Activated CD4-positive, alpha-beta T cell treated with anti-CD3 and anti-CD28 coated beads for 4 hours (primary cell): Measurements from ENCODE around the gene EFCAB8.
A peak's percentile ranks its signal among the peaks of the same experiment; 100 is the strongest.
"Not testable (repeated sequence)": the region's sequence is repeated elsewhere in the genome, so short reads cannot be mapped to it uniquely, and the experiment has no call there.

Experiments used
- DNase-seq, 2 donors: peaks; one replicate each; pipeline ENCODE4 v3.0.0-alpha.2; 2020

The EFCAB8 gene

DNA sequence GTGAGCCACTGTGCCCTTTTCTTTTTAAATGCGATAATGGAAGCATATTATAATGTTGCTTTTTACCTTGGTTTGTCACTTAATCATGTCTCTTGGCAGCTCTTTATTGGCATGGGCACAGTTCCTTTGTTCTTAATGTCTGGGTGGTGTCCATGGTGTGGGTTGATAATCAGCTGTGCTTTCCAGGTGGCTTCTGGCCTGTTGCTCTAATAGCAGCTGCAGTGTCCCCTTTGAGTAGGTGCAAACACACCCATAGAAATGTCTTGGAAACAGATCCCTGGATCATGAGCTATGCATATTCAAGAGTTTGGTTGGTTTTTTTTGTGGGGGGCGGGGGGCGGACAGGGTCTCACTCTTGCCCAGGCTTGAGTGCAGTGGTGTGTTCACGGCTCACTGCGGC, 29.9 kb downstream of the EFCAB8 start:
- DNase-seq, result no peak

DNA sequence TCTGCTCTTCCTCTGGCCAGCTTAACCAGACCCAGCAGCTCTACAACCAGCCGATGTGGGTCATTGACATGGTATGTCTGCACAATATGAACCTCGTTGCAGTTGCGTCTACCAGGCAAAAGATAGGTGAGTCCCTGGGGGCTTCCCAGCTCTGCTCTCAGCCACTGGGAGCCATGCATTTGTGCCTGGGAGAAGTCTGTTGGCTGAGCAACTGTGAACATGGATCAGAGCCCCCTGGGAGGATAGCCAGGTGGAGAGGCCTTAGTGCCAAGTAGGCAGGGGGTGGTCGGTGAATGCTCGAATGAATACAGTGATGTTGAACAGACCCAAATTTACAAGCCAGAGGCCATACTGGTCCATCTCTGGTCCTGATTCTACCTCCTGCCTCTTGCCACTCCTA, 30.6 kb downstream of the EFCAB8 start:
- no peak for DNase-seq

DNA sequence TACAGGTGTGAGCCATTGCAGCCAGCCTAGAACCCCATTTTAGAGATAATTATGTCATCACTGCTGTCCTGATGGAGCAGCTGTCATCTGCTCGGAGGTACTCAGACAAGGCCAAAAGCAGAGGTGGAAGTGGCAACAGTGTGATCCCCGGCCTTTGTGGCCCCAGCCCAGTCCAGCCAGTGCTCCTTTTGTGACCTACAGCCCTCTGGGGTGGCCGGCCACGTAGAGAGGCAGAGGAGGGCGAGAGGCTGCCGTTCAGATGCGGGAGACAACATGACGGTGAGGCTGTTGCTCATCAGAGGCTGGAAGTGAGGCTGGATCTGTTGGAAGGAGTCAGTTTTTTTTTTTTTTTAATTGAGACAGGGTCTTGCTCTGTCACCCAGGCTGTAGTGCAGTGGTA, 32.8 kb downstream of the EFCAB8 start:
- no peak for DNase-seq

DNA sequence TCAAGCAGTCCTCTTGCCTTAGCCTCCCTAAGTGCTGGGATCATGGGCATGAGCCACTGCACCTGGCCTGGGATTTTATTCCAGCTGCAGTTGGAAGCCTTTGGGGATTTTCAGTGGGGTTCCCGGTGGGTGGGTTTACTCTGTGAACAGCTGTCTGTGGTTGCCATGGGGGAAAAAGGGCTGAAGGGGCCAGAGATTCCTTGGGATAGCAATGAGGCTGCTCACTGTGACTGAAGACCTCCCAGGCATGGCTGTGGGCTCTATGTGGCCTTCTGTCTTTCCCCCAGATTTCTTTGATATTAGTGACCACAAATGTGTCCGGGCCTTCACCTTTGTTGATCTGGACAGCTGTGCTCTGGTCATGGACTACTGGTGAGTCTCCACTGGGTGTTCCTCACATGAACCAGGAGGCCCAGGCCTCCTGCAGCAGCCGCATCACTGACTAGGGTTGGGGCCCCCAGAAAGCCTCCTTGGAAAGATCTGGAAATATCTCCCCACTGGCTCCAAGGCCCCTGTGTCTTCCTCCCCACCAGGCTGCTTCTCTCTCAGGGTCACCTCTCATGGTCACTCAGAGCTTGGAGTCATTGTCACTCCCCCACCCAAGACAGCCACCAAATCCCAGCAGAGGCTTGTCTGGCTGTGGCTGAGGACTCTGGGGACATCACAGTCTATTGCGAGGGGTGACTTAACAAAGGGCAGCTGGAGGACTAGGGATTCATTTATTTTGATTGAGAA, 33.4 kb downstream of the EFCAB8 start:
- no peak for DNase-seq

DNA sequence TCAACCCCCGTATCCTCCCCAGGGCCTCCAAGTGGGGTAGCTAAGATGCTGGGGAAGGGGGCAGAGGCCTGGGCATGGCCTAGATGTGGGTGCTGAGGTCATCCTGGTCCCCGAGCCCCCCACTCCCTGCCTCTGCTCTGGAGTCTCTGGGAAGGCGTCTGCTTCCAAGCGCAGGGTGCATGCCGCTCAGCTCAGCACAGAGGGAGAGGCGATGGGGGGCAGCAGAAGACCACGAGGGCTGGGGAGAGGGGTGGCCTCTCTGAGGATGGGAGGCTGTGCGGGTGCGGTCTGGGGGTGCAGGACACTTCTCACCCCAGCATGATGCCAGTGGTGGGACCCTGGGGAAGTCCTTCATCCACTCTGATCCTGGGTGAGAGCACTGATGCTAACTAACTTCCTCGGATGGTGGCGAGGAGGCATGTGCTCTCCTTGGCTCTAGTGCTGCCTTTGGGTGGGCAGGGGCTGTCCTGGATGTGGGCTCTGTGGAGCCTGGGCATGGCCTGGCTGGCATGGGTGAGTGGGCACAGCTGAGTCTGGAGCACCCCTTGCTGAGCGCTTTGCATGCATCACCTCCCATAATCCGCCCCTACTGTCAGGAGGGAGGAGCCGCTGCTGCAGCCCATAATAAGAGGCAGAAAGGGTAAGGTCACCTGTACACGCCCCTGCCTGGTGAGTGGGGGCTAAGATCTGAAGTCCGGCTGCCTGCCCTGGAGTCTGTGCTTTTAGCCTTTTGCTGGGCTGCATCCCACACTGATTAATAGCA, 34.7 kb downstream of the EFCAB8 start:
- DNase-seq, result no peak

DNA sequence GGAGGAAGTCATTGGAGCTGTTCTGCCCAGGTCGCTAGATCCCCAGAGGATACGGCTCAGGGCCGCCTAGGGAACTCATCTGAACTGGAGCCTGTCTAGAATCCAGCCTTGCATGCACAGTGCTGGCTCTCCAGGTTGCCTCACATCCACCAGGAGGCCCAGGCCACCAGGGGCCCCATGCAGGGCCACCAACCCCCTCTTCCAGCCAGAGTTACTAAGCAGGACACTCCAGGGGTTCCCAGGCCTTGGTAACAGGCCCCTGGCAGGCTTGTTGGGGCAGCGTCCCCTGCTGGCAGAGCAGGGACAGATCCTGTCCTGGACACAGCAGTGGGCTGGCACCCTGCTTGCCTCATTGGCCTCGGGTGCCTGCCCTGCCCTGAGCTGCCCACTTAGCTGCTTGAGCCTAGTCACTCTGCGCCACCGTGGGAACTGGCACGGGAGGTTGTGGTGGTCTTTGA, 35.3 kb downstream of the EFCAB8 start:
- DNase-seq, result no peak

DNA sequence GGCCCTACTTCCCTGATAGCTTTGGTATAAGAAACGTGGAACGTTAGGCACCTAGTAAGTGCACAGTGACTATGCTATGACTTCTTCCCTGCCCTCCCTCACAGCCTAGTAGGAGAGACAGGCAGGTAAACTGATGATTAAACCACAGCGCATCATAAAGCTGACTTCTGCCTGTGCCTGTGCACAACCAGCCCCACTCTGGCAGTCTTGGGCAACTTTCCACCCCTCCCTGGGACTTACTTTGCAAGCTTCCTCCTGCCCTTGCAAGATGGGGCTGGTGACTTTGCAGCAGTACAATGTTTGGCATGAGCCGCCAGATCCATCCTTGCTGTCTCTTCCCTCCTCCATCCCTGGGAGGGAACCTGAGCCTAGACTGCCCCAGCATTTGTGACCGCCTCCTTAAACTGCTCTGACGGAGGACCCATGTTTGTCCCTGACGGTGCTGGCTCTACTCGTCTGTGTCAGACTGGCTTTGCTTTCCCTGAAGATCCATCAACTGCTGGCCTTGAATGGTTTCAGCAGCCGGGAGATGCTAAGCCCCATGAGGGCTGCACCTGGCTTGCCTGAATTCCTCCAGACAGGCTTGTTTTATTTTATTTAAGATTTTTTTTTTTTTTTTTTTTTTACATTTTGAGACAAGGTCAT, 36.1 kb downstream of the EFCAB8 start:
- no peak for DNase-seq

DNA sequence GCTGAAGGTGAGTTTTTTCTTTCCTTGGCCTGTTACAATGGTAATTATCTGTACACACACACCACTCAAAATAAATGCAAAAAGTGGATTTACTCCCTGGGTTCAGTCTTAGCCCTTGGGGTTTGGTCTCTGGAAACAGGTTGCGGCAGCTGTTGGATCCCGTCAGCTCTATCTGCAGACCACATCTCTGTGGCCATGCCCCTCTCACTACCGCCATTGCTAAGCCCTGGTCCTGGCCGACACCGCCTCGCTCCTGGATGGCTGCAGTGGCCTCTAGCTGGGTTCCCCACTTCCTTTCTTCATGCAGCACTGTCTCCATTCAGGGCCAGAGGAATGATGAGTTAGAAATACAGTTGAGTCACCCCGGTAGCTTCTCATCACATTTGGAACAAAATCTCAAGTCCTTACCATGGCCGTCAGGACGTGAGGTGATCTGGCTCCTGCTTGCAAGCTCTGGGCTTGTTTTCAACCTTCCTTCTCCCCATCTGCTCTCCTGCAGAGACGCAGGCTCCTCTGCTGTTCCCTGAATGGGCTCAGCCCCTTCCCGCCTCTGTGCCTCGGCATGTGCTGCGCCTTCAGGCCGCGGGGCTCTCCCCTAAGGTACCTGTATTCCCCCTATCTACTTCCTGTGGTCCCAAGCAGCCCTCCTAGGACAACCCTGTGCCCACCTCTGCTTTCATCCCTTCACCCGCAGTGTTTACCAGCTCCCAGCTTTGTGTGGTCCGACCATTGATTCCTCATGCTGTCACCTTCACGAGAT, 38.0 kb downstream of the EFCAB8 start:
- no peak for DNase-seq

DNA sequence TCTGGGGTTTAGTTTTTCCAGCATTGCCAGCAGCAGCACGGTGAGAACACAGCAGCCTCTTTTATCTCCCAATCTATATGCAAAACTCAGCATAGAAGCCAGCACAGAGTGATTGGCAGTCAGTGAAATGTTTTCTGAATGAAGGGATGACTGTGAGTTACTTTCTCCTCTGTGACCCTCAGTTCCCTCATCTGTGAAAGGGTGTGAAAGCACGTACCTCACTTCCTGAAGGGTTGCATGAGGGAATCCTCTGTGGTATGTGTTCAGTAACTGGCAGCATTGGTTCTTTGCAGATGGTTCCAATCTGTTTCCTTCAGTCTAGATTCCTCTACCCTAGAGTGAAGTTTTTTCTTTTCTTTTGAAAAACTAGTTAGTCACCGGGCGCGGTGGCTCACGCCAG, 40.0 kb downstream of the EFCAB8 start:
- no peak for DNase-seq

DNA sequence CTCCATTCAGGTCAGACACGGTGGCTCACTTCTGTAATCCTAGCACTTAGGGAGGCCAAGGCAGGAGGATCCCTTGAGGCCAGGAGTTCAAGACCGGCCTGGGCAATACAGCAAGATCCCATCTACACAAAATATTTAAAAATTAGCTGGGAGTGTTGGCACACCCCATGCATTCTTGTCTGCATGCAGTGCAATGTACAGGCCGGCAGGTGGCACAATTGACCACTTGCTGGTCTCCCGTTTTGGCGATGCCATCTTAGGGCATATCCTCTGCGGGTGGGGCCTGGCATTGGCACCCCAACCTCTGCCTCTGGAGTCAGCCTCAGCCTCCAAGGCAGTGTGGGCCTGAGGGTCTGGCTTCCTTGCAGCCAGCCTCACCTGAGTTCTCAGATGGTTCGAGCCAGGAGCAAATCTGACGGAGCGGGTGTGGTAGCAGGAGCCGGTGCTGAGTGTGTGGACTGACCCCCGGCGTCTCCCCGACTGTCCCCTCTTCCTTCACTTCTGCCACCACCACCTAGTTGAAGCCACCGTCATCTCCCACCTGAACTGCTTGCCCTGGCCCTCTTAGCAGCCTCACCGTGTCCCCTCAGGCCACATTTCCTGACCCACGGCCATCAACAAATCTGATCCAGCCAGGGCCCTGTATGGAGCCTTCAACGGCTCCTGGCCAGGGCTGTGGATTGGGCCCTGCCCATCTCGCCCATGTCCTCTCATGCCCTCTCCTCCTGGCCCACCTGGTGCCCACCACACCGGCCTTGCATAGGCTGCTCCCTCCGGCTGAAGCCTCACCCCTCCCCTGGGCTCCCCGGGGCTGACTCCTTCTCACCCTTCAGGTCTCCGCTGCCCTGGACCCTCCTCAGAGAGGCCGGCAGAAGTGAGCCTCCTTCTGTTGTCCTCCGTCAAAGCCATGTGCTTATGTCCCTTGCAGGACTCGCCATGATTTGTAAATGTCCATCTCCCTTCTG, 44.0 kb downstream of the EFCAB8 start:
- peak; percentile 70 to 71 for DNase-seq

DNA sequence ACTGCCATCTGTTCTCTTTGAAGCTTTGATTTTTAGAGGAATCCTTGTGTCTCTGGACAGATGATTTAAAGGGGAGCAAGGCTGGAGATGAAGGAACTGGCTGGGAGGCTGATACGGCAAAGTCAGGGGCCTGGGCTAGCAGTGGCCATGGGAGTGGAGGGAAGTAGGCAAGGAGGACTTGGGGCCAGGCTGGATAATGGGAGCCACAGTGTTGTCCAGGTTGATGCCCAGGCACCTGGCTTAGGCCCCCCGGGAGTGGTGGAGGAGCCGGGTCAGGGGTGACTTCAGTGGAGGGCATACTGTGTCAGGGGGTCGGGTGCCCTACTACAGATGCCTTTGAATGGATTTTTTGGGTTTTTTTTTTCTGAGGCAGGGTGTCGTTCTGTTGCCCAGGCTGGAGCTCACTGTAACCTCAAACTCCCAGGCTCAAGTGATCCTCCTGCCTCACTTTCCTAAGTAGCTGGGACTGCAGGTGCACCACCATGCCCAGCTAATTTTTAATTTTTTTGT, 45.0 kb downstream of the EFCAB8 start:
- no peak for DNase-seq

DNA sequence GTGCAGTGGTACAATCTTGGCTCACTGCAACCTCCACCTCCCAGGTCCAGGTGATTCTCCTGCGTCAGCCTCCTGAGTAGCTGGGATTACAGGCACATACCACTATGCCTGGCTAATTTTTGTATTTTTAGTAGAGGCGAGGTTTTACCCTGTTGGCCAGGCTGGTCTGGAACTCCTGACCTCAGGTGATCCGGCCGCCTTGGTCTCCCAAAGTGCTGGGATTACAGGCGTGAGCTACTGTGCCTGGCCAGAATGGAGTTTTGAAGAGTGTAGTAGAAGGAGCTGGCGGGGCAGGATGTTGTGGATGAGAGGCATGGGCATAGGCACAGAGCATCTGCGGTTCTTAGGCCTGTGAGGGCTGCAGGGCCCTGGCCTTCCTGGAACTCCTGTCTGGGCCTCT, 46.0 kb downstream of the EFCAB8 start:
- DNase-seq, result not testable (repeated sequence)

DNA sequence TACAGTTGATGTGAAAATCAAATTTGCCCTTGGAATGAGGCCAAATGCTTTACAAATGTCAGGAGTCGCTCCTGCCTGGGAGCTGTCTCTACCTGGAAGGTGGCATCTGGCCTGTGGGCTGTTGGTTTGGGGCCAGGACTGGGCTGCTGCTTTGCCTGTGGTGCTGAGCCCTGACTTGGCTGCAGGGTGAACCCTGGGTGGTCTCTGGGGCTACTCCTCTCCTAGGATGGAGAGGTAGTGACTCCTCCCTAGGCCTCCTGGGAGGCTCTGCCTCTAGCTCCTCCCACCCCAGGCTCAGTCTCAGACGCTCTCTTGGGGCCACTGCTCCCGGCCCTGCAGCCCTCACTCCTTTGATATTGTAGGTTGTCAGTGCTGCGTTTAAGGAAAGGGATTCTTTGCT, 47.5 kb downstream of the EFCAB8 start:
- DNase-seq, result no peak

DNA sequence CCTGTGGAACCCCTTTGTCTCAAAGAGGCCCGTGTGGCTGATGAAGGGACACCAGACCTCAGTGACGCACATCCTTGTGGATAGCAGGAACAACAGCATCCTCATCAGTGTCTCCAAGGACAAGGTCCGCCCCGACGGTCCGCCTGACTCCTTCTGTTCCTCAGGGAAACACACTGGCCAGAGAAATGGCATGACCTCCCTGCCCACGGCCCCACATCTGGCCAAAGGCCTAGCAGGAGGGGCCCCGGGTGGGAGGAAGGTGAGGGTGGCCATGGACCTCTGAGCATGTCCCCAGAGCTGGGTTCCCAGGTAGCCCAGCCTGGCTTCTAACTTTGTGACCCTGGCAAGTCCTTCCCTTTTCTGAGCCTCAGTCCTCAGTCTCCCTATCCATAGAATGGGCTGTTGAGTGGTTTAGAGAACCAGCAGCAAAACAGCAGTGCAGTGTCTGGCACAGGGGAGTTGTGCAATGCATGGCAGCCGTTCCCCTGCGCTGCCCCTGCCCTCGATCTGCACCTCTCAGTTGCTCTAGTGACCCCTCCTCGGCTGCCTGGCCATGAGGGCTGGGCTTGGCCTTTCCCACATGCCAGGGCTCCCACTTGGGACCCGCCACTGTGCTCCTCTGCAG, 48.3 kb downstream of the EFCAB8 start:
- no peak for DNase-seq

DNA sequence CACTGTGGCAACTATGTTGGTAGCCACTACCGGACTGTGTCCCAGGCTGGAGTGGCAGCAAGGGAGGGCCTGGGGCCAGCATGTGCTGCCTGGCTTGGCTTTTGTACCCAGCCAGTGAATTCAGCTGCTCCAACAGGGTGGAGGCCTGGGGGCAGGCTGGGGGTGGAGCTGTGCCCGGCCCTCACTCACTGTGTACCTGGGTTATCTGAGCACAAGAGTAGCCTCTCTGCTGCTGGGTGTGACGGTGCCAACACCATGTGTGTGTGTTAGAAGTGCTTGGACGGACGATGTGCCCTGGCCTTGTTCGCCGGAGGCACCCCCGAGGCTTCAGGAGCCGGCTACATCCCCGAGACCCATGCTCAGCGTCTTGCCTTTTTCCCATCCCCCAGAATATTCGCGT, 49.2 kb downstream of the EFCAB8 start:
- no peak for DNase-seq

DNA sequence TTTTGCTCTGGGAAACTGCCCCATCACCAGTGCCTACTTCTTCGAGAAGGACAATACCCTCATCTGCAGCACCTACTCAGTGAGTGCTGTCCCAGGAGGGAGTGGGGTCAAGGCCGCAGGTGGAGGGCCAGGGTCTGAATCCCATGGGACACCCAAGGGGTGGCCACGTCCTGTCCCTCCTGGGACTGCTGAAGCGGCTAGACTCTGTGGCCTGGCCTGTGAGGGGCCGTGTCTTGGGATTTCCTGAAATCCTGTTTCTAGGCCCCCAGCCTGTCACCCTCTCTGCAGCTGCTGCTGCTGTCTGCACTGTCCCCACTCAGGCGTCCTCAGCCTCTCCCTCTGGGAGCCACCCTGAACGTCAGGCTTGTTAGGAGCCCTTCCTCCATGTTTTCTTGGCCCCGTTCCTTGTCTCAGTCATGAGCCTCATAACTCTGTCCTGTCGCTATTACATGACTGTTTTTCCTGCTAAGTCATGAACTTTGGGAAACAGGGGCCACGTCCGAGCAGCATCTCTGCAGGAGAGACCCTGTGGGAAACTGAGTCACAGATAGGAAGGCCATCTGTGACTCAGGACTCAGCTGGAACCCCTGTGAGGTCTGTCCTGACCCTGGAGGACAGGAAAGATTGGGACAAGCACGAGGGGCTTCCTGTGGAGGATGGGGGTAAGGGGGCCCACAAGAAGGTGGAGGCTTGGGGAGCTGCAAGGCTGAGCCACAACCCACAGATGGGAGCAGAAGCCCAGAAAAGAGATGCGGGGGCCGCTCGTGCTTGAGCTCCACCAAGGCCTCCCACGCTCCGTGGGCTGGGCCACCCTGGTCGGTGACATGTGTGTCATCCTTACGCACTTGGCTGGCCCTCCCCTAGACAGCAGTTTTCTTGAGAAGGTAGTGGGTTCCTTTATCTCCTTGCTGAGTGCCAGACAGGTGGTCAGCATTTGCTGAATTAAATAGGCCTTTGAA, 49.9 kb downstream of the EFCAB8 start:
- DNase-seq, result peak; percentile 15 to 37

DNA sequence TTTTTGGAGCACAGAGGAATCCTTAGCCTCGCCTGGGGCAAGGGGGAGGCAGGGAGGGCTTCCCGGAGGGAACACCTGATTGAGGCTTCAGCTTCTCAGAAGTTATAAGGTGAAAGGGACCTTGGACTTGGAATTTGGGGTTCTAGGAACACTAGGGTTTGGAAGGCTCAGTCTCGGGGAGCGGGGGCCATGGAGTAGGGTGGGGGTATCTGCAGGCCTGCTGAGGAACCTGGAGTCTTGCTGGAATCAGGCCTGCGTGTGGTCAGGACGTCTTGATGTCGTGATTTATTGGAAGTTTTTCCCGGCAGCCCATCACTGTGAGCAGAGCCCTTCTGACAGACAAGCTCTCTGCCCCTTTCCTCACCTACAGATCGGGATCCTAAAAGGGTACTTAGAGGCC, 50.7 kb downstream of the EFCAB8 start:
- DNase-seq, result no peak

DNA sequence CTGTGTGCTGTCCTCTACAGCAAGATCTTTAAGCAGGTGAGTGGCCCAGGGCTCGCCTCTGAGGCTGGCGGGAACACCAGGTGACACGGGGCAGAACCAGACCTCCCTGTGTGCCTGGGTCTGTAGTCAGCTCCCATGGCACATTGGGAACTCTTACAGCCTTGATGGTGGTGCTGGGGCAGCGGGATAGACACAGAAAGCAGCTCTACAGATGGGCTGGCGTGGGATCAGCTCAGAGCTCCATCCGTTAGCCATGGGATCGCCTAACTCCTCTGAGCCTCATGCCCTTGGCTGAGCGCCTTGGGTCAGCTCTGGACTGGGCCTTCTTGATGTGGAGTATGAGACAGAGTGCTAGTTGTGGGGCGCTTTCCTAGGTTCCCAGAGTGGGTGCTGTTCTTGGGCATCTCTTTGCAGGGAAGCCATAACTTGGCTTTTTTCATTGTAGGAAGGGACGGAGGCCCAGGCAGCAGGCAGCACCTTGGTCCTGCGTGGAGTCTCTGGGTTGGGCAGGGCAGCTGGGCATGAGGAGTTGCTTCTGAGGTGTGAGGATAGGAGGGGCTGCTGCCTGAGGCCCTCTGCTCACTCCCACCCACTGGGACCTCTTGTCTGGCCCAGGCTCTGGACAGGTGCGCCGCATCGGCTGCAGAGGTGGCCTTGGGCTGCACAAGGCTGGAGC, 51.3 kb downstream of the EFCAB8 start:
- no peak for DNase-seq

DNA sequence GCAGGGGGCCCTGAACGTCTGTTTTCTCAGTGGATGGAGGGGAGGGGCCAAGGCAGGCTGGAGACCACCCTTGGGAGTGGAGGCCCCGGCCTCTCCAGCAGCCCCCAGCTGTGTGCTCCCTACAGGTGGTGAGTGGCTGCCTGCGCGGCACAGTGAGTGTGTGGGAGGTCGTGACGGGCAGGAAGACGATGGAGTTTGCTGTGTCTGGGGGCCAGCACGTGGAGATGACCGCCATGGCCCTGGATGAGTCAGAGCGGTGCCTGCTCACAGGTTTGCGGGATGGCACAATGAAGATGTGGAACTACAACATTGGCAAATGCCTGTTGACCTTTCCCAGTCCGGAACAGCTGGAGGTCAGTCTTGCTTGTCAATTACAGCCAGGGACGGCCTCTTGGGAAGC, 52.6 kb downstream of the EFCAB8 start:
- no peak for DNase-seq
